Aorta (tissue), 5 donors: ENCODE measurements around the gene VPS41. TPM values are rescaled to one million over a fixed set of nuclear protein-coding genes. Genes with fewer than 3 reads are reported as not detected.
A peak's percentile ranks its signal among the peaks of the same experiment; 100 is the strongest.

Experiments used
- ATAC-seq: fragments of 200-7000 bp; cut with Tn5 transposase; one replicate; pipeline ENCODE4 v1.9.1; 2022; ENCODE audit warnings: moderate library complexity; ENCODE audit not compliant: low FRiP score
- DNase-seq, 2 donors: peaks; one replicate each; pipeline ENCODE4 v3.0.0-alpha.2; 2020
- H3K27ac ChIP-seq, 2 donors: one replicate each; pipeline ENCODE4 v1.5.1; 2013; ENCODE audit warnings: low read length in 2 of 2, mild to moderate bottlenecking in 2 of 2, moderate library complexity in 2 of 2, control low read depth in 1 of 2, inconsistent platforms in 1 of 2, low read depth in 1 of 2
- H3K27me3 ChIP-seq, 2 donors: one replicate each; pipeline ENCODE4 v1.6.1; 2013; ENCODE audit warnings: control low read depth in 1 of 2, low read length in 1 of 2, mild to moderate bottlenecking in 1 of 2, moderate library complexity in 1 of 2; ENCODE audit not compliant: insufficient read depth in 2 of 2, control insufficient read depth in 1 of 2
- H3K36me3 ChIP-seq, 2 donors: one replicate each; pipeline ENCODE4 v1.6.1; 2013; ENCODE audit warnings: control low read depth in 1 of 2, low read length in 1 of 2, mild to moderate bottlenecking in 1 of 2; ENCODE audit not compliant: insufficient read depth in 2 of 2, control insufficient read depth in 1 of 2
- H3K4me1 ChIP-seq, 2 donors: one replicate each; pipeline ENCODE4 v1.6.1; 2013; ENCODE audit warnings: low read length in 2 of 2, control low read depth in 1 of 2, mild to moderate bottlenecking in 1 of 2, moderate library complexity in 1 of 2; ENCODE audit not compliant: insufficient read depth in 2 of 2, control insufficient read depth in 1 of 2
- H3K4me3 ChIP-seq, 2 donors: one replicate each; pipeline ENCODE4 v1.5.1; 2013; ENCODE audit warnings: low read length in 2 of 2, control low read depth in 1 of 2, mild to moderate bottlenecking in 1 of 2
- H3K9me3 ChIP-seq: one replicate; pipeline ENCODE4 v1.6.1; 2013; ENCODE audit warnings: mild to moderate bottlenecking, low read length; ENCODE audit not compliant: control insufficient read depth
- WGBS, 2 donors: extraction: QIAGEN DNeasy Blood & Tissue Kit; methylation state at CpG; one replicate each; pipeline ENCODE4 v1.1.7; 2013; 5-methylcytosine and 5-hydroxymethylcytosine counted together
- intact Hi-C, 2 donors: fragments of 100-400 bp; cut with DNase I; formaldehyde crosslinking; loops; one replicate each; pipeline versions ENCODE4 v1.14.2 to v1.15.0; 2022
- polyA plus RNA-seq, 2 donors: library from polyadenylated mRNA; stranded (reverse); fragments of 200-250 nt; gene quantifications; one replicate each; pipeline ENCODE4 v1.2.3, GENCODE V29; 2013
- total RNA-seq, 2 donors: library from RNA; stranded (reverse); fragmentation: NEBNext Ultra II Directional; extraction: Animal tissue kit (Norgen Biotek cat#: 25700); gene quantifications; one replicate each; pipeline ENCODE4 v1.2.1, GENCODE V29; 2021
- donor health status: healthy with polysubstance abuse.
- donor health status: Bipolar disorder and iron deficiency.
- donor health status: DM: no; HTN: no; CAD: no.
- donor health status: DM: no; HTN: no; CAD: no.
- donor health status: DM: yes; HTN: yes; CAD: no.

The VPS41 gene
- total and polyA plus RNA-seq, 4 donors: 20.8 to 92.3 (median 49.5) TPM

DNA sequence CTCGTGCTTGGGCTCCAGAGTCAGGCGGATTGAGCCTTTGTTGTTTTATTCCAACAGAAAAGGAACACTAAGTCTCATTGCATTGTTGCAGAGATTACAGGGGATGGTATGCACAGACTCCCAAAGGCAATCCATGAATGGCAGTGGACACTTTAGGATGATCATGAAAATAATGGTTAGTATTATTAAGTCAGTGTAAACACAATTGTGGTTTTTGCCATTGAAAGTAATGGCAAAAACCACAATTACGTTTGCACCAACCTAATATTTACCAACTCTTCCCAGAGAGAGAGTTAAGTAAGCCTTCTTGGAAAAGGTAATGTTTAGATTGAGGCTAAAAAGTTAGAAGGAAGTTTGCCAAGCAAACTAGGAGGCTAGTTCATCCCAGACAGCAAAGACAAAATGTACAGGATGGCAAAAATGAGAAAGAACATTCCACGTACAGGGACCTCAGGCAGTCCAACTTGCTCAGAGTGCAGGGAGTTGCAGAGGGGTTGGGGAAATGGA, 204.9 kb downstream of the VPS41 start:
- Histone ChIP-seq H3K4me1 (no peaks in the 10 kb centered on the region), H3K36me3 (no peaks in the 10 kb centered on the region), H3K9me3 (no peaks in the 10 kb centered on the region), H3K27me3 (no peaks in the 10 kb centered on the region), H3K4me3 (no peak overlapping the region), H3K27ac (no peak overlapping the region)
- intact Hi-C loops: no loop called here
- DNase-seq: no peak
- 64 to 67% methylated on average over 4 of the region's 4 CpGs for WGBS, 2 donors
- ATAC-seq: no peak

DNA sequence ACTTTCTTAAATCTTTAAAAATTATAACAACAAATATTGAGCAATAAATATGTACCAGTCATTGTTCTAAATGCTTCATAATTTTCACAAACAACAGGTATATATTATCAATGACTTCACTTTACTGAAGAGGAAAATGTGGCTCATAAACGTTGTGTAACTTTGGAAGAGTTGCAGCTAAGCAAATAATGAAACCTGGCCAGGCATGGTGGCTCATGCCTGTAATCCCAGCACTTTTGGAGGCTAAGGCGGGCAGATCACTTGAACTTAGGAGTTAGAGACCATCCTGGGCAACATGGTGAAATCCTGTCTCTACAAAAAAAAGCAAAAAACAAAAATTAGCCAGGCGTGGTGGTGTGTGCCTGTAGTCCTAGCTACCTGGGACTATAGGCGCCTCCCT, 205.9 kb downstream of the VPS41 start:
- WGBS, 2 donors: 79 to 83% methylated on average over 4 of the region's 4 CpGs

DNA sequence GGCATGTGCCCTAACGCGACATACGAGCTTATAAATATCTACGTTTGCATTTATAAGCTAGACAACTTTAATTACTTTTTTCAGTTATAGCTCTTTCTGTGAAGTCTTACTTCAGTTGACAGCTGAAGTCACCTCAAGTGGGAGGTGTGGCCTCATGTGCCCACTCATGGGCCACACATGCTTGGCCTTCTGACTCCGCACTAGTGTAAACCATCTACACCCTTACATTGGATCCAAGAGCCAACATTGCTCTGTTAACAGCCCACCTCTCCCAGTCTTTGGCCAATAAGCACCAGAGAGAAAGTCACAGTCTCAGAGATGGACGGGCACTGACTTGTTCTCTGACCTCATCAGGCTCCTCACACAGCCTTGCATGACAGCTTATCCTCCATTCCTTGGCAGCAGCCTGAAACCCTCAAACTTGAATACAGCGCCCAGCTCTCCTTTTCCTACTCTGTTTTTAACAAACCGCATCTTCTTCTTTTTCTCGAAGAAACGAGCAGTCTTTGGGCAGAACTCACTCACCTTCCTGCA, 206.9 kb downstream of the VPS41 start:
- intact Hi-C loops: no loop called here
- H3K27me3 ChIP-seq: no peaks in the 10 kb centered on the region
- no peak for DNase-seq
- no peak for ATAC-seq
- H3K4me1 ChIP-seq: no peaks in the 10 kb centered on the region
- H3K27ac ChIP-seq: no peak overlapping the region
- H3K4me3 ChIP-seq: no peak overlapping the region
- 83 to 87% methylated on average over 10 of the region's 10 CpGs for WGBS, 2 donors
- H3K9me3 ChIP-seq: no peaks in the 10 kb centered on the region
- no peaks in the 10 kb centered on the region for H3K36me3 ChIP-seq

More for the DNA sequence above, 205.9 kb downstream of the VPS41 start:
- H3K4me1 ChIP-seq: no peaks in the 10 kb centered on the region
- intact Hi-C loops: no loop called here
- no peak for DNase-seq
- H3K27me3 ChIP-seq: no peaks in the 10 kb centered on the region
- H3K27ac ChIP-seq: no peak overlapping the region
- ATAC-seq: no peak
- no peaks in the 10 kb centered on the region for H3K36me3 ChIP-seq
- no peaks in the 10 kb centered on the region for H3K9me3 ChIP-seq
- H3K4me3 ChIP-seq: no peak overlapping the region

- Histone ChIP-seq H3K4me3 (no peak overlapping the region), H3K36me3 (no peaks in the 10 kb centered on the region), H3K27ac (no peak overlapping the region), H3K27me3 (no peaks in the 10 kb centered on the region), H3K4me1 (no peaks in the 10 kb centered on the region), H3K9me3 (no peaks in the 10 kb centered on the region)
- intact Hi-C loops: no loop called here
- ATAC-seq (peak; percentile 38), DNase-seq (no peak)
- 15% methylated on average over 5 of the region's 5 CpGs for WGBS, 2 donors
Observed at GRCh38 chr7:38700116-38700515, 208.9 kb downstream of the VPS41 start.

GRCh38 chr7:38699471-38699870, 209.5 kb downstream of the VPS41 start:
- no peaks in the 10 kb centered on the region for H3K4me1 ChIP-seq
- H3K4me3 ChIP-seq: no peak overlapping the region
- 70 to 76% methylated on average over 3 of the region's 3 CpGs for WGBS, 2 donors
- no peak overlapping the region for H3K27ac ChIP-seq
- DNase-seq: no peak
- no peak for ATAC-seq
- H3K9me3 ChIP-seq: no peaks in the 10 kb centered on the region
- H3K36me3 ChIP-seq: no peaks in the 10 kb centered on the region
- H3K27me3 ChIP-seq: no peaks in the 10 kb centered on the region
- intact Hi-C loops: no loop called here

DNA sequence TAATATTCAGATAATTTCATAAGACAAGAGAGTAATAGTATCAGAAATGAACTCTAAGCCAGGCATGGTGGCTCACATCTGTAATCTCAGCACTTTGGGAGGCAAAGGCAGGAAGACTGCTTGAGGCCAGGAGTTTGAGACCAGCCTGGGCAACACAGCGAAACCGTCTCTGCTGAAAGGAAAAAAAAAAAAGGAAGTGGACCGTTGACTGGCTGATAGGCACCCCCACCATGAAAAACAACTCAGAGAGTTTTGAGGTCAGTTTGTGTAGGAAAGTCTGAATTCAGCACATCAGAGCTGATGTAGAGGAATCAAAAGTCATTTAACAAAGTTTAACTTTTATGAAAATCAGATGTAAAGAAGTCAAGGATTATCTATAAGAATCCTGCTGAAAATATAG, 214.7 kb downstream of the VPS41 start:
- ATAC-seq: no peak
- Histone ChIP-seq H3K4me3 (no peak overlapping the region), H3K4me1 (no peaks in the 10 kb centered on the region), H3K9me3 (no peaks in the 10 kb centered on the region), H3K36me3 (no peaks in the 10 kb centered on the region), H3K27ac (no peak overlapping the region), H3K27me3 (no peaks in the 10 kb centered on the region)
- WGBS, 2 donors: 52 to 57% methylated on average over 3 of the region's 3 CpGs
- DNase-seq: no peak
- intact Hi-C loops: no loop called here

DNA sequence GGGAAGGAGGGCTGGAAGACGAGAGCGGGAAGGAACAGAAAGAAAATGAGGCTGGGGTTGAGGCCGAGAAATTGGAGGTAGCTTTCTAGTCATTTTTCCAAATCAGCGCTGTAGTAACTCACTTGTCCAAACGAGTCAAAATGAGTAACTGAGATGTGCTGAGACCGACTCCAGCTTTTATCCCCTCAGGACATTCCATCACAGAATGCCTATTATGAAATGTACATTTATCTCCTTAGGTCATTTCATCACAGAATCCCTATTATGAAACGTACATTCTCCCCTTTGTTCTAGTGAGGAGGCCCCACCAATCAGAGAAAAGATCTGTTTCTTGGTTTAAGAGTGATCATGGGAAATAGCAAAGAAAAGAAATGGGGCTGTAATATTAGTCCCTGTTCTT, 222.1 kb downstream of the VPS41 start:
- 90 to 91% methylated on average over 7 of the region's 7 CpGs for WGBS, 2 donors
- no peaks in the 10 kb centered on the region for H3K9me3 ChIP-seq
- intact Hi-C loops: no loop called here
- H3K27ac ChIP-seq: no peak overlapping the region
- H3K36me3 ChIP-seq: no peaks in the 10 kb centered on the region
- DNase-seq (no peak), ATAC-seq (no peak)
- H3K4me1 ChIP-seq: no peaks in the 10 kb centered on the region
- H3K27me3 ChIP-seq: no peaks in the 10 kb centered on the region
- no peak overlapping the region for H3K4me3 ChIP-seq

DNA sequence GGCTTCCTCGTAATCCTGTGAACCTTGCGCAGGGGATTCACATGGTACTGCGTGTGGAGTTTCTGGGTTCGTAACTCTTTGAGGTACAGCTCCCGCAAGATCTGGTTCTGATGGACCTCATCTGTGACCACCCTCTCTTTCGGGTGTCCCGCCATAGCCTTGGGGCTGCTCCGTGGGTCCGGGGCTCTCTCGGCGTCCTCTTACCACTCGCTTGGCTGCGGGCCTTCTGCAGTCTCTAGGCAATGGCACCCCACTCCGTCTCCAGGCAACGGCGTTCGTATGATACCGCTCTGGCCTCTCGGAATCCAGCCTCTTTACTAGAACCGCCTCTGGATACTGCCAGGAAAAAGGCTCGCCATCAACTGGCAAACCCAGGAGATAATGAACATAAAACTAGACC, 223.1 kb downstream of the VPS41 start:
- ATAC-seq (peak; percentile 36), DNase-seq (no peak)
- no peaks in the 10 kb centered on the region for H3K36me3 ChIP-seq
- H3K9me3 ChIP-seq: no peaks in the 10 kb centered on the region
- no peaks in the 10 kb centered on the region for H3K27me3 ChIP-seq
- intact Hi-C loops: no loop called here
- no peak overlapping the region for H3K4me3 ChIP-seq
- H3K27ac ChIP-seq: no peak overlapping the region
- no peaks in the 10 kb centered on the region for H3K4me1 ChIP-seq
- 93 to 95% methylated on average over 21 of the region's 21 CpGs for WGBS, 2 donors

- DNase-seq (no peak), ATAC-seq (no peak)
- Histone ChIP-seq H3K4me3 (no peak overlapping the region), H3K36me3 (no peaks in the 10 kb centered on the region), H3K9me3 (peaks cover under 1% of the 10 kb centered on the region), H3K27ac (no peak overlapping the region), H3K4me1 (no peaks in the 10 kb centered on the region), H3K27me3 (no peaks in the 10 kb centered on the region)
- WGBS, 2 donors: 91 to 93% methylated on average over 3 of the region's 3 CpGs
- intact Hi-C loops: no loop called here
Observed at GRCh38 chr7:38682606-38683005, 226.4 kb downstream of the VPS41 start.
